NK-92 (cell line): ENCODE measurements around the gene KCNIP4.

Experiments
- DNase-seq: peaks from one replicate; lab custom pipeline; 2025; ENCODE audit not compliant: unreplicated experiment; lab: John Stamatoyannopoulos, UW

Gene KCNIP4

DNA sequence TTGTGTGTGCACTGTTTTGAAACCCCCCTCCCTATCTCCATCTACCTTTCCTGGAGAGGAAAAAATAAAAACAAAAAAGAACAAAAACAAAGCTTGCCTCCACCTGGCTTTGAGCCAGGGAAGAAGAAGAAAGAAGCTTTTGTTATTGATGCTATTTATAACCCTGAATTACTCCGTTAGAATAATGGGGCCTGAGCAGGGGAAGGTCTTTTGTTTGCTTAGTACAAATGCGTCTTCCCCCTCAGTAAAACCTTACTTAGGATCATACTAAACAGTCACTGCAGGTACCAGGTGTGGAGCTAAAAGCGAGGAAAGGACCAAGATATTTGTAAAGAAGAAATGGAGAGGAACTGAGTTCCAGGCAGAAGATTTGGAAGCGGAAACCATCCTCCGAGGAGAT lies 352.1 kb downstream of the KCNIP4 start:
- no peak for DNase-seq

DNA sequence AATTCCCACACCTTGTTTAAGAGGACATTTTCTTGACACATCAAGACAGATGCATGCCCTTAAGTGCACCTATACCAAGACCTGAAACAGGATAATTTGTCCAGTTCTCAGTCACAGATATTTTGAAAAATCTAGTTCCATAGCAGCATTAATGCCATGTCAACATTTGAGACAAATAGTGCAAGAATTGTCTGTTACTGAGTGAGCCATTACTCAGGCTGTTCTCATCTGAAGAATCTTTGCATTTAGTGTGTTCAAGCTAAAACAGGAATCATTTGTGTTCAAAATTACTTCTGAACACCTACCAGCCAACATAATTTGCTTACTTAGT lies 354.9 kb downstream of the KCNIP4 start:
- DNase-seq = no peak

DNA sequence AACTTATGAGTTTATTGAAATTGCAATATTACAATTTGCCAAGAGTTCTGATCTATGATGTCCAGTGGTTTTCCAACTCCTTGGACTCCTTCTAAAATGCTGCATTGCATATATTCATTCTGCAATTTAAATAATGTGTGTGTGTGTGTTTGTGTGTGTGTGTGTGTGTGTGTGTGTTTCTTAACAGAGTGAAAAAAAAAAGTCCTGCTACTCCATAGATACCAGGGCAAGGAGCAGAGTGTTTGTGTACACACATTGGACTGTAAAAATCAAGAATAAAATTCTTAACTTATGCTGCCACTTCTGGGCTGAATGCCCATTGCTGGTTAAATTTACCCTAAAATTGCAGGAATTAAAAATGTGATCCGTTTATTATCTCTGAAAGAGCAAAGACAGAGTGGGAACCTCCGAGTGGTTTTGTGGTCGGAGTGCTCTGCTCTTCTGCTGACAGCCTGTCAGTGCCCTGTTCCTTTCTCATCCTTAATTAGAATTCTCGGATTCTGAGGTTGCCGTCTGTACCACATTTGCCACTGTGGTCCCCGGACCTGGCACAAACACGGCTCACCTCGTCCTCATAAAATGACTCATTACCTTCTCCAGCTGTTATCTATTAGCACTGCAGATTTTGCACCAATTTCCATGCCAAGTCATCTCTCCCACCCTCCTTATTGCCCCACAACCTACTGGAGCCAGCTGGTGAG lies 355.5 kb downstream of the KCNIP4 start:
- DNase-seq = no peak

DNA sequence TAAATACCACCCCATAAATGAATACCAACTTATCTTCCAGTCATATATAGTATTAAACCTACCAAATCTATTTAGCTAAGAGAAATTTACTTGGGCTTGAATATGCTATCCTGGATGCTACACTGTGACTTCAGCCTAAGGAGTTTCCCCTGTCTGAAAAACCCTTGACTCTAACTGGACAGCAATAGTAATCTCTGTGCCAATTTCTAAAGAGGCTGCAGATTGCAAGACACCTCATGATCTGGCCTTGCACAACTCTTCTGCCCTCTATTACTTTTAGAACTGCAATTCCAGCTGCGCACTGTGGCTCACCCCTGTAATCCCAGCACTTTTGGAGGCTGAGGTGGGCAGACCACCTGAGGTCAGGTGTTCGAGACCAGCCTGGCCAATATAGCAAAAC lies 371.5 kb downstream of the KCNIP4 start:
- DNase-seq = no peak

DNA sequence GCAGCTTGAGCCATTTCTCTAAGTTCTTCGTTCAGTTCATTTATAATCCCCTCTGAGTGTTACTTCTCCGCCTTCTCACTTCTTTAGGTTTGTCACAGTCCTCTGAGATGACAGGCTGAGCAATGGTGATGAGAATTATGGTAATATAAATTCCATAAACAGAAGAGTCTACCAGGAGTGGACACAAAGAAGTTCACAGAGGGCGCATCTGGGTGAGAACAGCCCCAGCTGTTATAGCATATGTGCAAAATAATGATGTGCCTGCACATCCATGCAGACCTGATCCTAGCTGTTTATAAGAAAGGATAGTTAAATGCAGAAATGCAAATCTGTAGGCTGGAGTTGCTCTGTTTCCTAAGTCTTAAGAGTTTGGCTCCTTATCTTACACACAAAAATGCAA lies 377.5 kb downstream of the KCNIP4 start:
- no peak for DNase-seq

DNA sequence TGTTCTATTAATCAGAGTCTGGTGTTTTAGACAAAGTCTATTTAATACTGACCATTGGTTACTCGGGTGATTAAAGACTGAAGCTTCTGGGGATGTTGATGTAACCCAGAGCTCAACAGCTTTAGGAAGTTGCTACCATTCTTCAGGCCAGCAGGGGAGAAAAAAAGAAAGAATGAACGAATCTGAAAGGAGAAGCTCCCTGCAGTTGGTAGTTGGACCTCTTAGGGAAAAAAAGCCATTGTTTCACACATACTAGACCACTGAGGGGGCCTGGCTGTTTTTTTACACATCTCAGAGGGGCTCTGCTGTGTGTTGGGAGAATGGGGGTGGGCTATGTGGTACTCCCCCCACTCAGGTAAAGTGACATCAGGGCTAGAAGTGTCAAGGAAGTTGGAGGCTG lies 378.9 kb downstream of the KCNIP4 start:
- DNase-seq = no peak

DNA sequence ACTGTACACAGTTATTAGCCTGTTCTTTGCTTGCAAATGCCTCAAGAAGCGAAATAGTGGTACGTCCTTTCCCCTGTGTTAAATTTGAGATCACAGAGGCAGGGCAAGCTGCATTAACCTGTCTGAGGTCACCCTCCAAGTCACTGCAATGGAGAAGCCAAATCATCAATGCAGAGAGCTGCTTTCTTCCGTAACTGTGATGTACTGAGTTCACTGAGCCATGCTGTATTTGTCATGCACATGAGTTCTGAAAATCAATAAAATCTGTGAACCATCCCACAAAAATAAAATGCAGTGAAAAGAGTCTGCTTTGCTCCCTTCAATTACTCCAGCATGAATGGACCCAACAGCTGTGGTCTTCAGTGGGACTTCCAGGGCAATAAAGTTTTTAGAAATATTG lies 393.5 kb downstream of the KCNIP4 start:
- no peak for DNase-seq

DNA sequence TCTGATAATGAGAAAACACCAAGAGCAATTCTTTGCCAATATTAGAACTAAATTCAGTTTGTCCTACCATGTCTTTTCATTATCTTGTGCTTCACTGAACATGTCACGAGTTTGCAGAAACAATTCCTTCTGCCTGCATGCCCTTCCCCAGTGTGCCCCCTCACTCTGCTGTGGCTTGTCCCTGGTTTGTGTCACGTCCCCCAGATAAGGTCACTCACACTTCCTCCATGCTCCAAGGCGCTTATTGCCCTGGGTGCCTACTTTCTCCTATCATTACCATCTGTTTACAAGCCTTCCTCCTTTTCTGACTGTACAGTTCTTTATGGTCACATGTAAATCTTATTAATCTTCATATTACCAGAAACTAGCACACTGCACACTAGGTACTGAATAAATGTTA lies 394.1 kb downstream of the KCNIP4 start:
- no peak for DNase-seq

DNA sequence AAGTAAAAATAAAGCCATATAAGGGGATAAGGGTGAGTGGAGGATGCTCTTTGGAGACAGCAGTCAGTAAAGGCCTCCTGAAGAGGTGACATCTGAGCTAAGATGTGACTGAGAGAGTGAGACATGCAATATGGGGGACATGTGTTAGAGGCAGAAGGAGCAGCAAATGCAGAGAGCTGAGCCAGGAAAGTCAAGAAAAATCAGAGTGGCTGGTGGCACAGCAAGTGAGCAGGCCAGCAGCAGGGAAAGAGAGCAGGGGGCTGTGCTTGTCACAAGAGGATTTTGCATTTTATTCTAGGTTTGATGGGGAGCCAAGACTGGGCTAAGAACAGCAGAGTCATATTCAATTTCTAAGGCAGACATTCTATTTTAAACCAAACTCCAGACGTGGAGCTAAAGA lies 394.5 kb downstream of the KCNIP4 start:
- DNase-seq = no peak

DNA sequence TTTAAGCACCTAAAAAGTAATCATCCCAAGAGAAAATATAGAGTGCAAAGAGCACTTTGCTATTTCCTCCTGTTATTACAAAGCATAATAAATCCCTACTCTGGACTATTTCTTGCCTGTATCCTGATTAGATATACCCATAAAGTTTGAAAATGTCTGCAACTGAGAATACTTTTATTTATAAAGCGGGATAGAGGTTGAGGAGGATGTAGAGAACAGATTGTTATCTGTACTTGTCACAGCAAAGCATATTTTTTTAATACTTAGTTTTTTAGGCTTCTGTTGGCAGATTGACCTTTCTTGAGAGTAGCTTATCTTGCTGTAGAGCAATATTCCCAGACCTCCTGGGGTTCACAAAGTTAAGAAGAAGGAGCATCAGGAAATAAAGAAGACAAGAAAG lies 396.1 kb downstream of the KCNIP4 start:
- no peak for DNase-seq

DNA sequence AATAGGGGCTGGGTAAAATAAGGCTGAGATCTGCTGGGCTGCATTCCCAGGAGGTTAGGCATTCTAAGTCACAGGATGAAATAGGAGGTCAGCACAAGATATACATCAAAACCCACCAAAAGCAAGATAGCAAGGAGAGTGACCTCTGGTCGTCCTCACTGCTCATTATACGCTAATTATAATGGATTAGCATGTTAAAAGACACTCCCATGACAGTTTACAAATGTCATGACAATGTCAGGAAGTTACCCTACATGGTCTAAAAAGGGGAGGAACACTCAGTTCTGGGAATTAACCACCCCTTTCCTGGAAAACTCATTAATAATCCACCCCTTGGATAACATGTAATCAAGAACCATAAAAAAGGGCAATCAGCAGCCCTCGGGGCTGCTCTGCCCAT lies 403.6 kb downstream of the KCNIP4 start:
- no peak for DNase-seq

DNA sequence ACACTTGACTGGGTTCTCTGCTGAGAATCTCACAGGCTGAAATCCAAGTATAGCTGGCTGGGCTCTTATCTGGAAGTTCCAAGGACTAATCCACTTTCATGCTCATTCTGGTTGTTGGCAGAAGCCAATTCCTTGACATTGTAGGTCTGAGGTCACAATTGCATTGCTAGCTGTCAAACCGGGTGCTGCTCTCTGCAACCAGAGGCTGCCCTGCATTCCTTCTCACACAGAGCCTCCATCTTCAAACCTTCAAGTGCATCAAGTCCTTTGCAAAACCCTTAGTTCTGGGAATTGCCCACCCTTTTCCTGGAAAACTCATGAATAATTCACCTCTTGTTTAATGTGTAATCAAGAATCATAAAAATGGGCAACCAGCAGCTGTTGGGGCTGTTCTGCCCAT lies 404.2 kb downstream of the KCNIP4 start:
- DNase-seq = no peak

DNA sequence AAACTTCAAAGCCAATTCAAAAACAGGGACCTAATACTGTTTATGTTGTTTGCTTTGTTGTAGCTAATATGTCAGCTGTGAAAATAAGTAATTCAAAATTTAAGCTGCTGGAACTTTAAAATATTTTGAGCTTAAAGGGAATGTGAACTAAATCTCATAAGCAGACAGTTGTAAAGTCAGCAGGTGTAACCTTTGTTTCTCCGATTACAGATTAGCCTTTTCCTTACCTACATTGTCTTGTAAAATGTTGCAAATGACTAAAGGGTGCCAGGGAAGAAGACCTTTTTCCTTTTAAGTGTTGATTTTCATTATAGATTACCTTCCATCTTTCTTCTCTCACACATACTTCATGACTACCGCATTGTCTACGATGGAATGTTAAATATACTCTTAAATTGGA lies 405.1 kb downstream of the KCNIP4 start:
- no peak for DNase-seq

DNA sequence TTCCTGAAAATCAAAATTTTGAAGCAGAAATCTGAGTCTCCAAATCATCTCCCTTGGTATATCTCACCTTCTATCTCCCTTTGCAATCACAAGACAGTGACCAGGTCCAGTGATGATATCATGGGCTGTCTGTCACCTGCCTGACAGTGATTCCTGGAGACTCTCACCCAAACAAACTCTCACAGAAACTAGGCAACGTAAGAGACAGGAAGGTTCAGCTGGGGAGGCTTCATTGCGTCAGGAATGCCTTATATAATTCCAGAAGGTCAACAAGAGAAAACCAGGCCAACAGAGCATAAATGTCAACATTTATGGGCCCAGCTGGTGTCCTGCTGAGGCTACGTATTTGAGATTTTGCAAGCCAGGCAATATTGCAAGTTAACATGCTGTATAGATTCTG lies 412.7 kb downstream of the KCNIP4 start:
- no peak for DNase-seq

DNA sequence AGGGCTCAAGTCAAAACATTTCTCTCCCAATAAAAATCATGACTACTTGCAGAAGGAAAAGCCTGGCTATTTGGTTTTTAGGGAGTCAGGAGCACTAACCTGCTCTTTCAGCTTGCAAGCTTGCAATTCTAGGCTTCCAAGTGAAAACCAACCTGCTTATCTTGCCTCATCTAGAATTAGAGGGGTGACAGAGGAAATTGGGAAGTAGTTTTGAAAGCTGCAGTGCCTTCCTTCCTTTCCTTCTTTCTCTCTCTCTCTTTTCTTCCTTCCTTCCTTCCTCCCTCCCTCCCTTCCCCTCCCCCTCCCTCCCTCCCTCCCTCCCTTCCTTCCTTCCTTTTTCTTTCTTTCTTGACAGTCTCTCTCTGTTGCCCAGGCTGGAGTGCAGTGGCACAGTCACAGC lies 417.5 kb downstream of the KCNIP4 start:
- DNase-seq = no peak

DNA sequence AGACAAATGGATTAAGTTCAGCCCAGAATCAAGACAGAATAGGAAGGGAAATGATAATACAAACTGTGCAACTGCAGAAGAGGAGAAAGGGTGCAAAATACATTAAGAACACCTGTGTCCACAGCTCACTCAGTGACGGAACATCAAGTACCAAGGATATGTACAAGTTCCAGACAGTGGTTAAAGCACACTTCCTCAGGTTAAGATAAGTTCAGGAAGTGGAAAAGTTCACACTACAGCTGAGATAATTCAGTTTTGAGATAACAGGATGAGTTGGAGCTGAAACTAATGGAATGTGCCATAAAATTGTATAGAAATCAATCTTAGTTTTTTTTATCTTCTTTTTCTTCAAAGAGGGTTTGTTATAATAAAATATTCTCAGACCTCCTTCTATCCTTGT lies 419.4 kb downstream of the KCNIP4 start:
- no peak for DNase-seq

DNA sequence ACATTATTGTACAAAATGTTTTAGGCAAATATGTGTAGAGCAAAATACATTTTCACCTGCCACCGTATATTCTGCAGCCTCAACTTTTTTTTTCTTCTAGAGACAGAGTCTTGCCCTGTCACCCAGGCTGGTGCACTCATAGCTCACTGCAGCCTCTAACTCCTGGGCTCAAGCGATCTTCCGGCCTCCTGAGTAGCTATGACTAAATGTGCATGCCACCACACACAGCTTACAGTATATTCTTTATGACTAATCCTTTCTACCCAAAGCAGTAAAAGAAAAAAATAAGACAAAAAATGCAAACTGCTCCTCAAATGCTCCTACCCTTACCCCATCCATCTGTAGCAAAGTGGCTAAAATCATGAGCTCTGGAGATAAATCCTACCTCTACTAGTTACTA lies 426.3 kb downstream of the KCNIP4 start:
- DNase-seq = no peak

DNA sequence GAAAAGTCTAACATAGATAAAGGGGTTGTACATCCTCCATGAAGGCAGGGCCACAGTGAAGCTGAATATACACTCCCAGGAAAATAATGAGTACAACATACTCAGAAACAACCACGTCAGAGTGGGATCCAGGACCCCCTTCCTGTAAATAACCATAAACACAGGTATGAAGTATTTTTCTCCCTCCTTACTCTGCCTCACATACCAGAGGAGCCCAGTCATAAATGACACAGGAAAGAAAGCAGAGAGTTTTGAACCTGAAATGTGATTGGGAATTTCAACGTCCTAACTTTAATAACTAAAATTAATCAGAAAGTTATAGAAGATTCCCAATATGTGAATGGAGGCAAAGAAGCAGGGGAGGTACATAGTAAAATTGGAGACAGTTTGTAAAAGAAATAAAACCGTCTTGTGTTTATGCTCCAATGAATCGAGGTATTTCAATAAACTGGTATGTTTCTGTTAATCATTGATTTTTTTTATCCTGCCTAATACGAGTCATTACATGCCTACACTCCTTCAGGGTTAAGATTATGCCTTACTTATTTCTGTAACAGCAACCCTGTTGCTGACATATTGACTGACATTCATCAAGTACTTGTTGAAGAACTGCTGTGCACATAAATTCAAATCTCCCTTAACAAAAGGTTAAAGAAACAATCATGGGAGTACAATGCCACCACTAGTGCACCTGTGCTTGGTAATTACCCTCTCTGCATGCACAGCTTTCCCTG lies 431.3 kb downstream of the KCNIP4 start:
- no peak for DNase-seq

DNA sequence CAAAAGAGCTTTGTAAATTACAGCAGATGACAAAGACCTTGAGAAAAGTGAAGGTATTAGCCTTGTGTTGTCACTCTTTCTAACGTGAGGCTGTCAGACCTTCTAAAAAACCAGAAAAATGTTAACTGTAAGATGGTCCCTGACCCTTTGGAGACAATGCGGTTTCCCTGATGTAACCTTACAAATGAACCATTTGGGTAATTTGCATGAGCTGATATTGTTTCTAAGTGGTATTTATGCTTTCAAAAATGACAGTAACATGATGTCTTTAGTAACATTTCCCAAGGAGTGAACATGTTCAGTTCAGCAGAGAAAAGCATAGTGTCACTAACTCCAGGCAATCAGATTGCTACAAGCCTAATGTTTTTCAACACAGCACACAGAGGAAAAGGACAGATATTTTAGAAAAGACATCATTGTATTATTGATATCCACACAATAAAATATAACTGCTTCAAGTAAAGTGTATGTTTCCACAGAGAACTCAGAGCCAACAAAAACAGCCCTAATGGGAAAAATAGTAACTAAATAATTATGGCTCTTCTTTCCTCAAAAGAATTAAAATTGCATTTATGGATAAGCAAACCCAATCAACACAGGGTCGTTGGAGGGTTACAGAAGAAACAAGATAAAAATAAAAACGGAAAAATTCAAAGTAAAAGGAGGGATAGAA lies 434.4 kb downstream of the KCNIP4 start:
- DNase-seq = no peak

DNA sequence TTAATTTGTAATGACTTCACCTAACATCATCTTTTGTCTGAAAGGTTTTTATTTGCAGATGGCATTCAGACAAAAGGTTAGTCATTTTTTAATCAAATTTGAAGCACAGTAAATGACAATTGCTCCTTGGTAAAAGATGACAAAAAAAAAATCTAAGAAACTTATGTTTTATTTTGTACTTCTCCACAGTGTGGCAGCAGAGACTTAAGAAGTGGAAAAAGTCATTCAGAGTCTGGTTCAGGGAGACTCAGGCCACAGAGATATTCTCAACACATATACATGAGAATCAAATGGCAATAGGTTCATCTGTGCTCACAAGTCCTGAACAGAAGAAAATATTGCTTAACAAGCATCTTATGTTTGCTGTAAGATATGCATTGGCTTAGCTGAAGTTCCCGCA lies 436.2 kb downstream of the KCNIP4 start:
- no peak for DNase-seq

DNA sequence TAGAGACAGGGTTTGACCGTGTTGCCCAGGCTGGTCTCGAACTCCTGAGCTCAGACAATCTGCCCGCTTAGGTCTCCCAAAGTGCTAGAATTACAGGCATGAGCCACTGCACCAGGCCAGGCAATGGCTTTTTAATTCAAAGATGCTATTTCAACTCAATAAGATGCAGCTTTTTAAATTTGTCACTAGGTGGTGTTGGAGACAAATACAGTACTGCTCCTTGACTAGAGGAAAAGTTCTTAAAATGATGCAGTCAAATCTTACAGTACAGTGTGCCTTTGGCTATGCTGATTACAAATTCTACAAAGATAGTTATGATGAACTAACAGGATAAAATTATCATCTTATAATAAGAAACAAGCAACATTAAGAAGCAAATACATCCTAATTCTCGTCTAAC lies 441.1 kb downstream of the KCNIP4 start:
- no peak for DNase-seq

DNA sequence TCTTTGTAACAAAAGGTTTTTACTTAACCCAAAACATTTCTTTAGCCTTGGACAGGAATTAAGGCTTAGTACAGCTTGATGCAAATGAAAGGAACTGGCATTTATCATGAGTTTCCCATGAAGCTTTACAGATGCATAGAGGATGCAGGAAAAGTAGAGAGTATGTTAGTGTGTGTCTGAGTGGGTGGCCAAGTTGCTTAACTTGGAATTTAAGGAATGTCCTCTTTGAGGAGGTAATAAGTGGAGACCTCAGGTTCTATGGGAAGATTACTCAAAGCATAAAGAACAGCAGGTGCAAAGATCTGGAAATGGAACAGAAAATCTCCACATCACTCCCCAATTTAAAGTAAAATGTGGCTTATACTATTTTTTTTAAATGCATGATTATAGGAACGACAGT lies 457.9 kb downstream of the KCNIP4 start:
- DNase-seq = no peak

DNA sequence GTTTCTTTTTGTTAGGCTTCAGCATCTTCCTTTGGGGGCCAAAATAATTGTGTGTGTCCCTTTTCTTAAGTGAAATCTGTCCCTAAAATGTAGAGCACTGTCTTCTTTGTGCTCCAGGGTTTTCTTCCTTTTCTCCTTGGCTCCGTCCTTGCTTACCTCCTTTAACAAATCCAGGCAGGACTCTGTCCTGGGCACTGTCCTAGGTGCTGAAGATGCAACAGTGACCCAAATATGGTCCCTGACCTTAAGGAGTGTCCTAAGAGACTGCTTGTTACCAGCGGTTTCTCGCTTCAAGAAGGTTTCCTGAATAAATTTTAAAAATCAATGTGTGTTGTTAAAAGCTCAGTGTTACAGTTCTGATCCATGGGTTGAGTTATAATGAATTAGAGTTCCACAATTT lies 471.8 kb downstream of the KCNIP4 start:
- DNase-seq = no peak
